CD4-positive, alpha-beta memory T cell (primary cell): ENCODE measurements around the gene SLC6A6. TPM values are rescaled to one million over a fixed set of nuclear protein-coding genes. Genes with fewer than 3 reads are reported as not detected.

Experiments
- CTCF ChIA-PET: fragments of 350-600 bp; sonication (Branson Sonifier 250); formaldehyde crosslinking; loops from one replicate; lab custom pipeline; 2021; ENCODE audit warnings: inconsistent platforms; ENCODE audit not compliant: partially characterized antibody; lab: Charles Lee
- POLR2A ChIA-PET: fragments of 350-600 bp; sonication (Branson Sonifier 250); formaldehyde crosslinking; loops from one replicate; lab custom pipeline; 2021; ENCODE audit not compliant: partially characterized antibody; lab: Charles Lee
- DNase-seq, 5 donors: peaks; one replicate each; pipeline versions ENCODE4 v3.0.0 to v3.0.0-alpha.2; 2020 to 2022; ENCODE audit warnings: mixed read lengths in 1 of 5
- H3K27ac ChIP-seq: one replicate; pipeline ENCODE4 v1.7.0; 2013; ENCODE audit warnings: low read depth, low read length
- H3K27me3 ChIP-seq: 2 replicates; pipeline ENCODE4 v1.7.0; 2013; ENCODE audit warnings: mild to moderate bottlenecking, low read length, moderate library complexity; ENCODE audit not compliant: insufficient read depth
- H3K36me3 ChIP-seq: 2 replicates; pipeline ENCODE4 v1.7.0; 2013; ENCODE audit warnings: mild to moderate bottlenecking, low read length, moderate library complexity; ENCODE audit not compliant: insufficient read depth
- H3K4me1 ChIP-seq: 2 replicates; pipeline ENCODE4 v1.7.0; 2013; ENCODE audit warnings: mild to moderate bottlenecking, low read length, moderate library complexity; ENCODE audit not compliant: insufficient read depth
- H3K4me3 ChIP-seq, 2 donors: one replicate each; pipeline ENCODE4 v1.7.0; 2013; ENCODE audit warnings: low read length in 2 of 2, mild to moderate bottlenecking in 1 of 2
- H3K9me3 ChIP-seq, 2 donors: one replicate each; pipeline ENCODE4 v1.7.0; 2013; ENCODE audit warnings: low read length in 2 of 2, control low read depth in 1 of 2; ENCODE audit not compliant: control insufficient read depth in 1 of 2
- H3K27ac Mint-ChIP-seq, 7 donors: one replicate each; pipeline ENCODE4 v1.8.0; 2020 to 2021; ENCODE audit warnings: mixed read lengths in 7 of 7, mild to moderate bottlenecking in 6 of 7, inconsistent platforms in 3 of 7, moderate library complexity in 3 of 7
- H3K27me3 Mint-ChIP-seq, 2 donors: one replicate each; pipeline ENCODE4 v1.8.0; 2020 to 2021; ENCODE audit warnings: mixed read lengths in 2 of 2
- H3K36me3 Mint-ChIP-seq, 2 donors: one replicate each; pipeline ENCODE4 v1.8.0; 2020 to 2021; ENCODE audit warnings: mixed read lengths in 2 of 2, inconsistent platforms in 1 of 2, mild to moderate bottlenecking in 1 of 2
- H3K4me1 Mint-ChIP-seq, 4 donors: one replicate each; pipeline ENCODE4 v1.8.0; 2020 to 2021; ENCODE audit warnings: mixed read lengths in 4 of 4, mild to moderate bottlenecking in 1 of 4
- H3K4me3 Mint-ChIP-seq, 8 donors: one replicate each; pipeline ENCODE4 v1.8.0; 2020 to 2021; ENCODE audit warnings: mixed read lengths in 8 of 8, mild to moderate bottlenecking in 7 of 8, moderate library complexity in 6 of 8, inconsistent platforms in 3 of 8
- H3K9me3 Mint-ChIP-seq, 8 donors: one replicate each; pipeline ENCODE4 v1.8.0; 2020 to 2021; ENCODE audit warnings: mixed read lengths in 8 of 8, mild to moderate bottlenecking in 5 of 8, inconsistent platforms in 3 of 8, moderate library complexity in 1 of 8
- intact Hi-C: fragments of 100-400 bp; cut with micrococcal nuclease; formaldehyde crosslinking; loops from one replicate; pipeline ENCODE4 v1.15.1; 2023
- polyA plus RNA-seq, 2 donors: library from polyadenylated mRNA; unstranded; fragments of 300-500 nt; fragmentation: Illumina TruSeq; gene quantifications; one replicate each; pipeline ENCODE4 v1.2.3, GENCODE V29; 2021
- total RNA-seq, 2 experiments: library from RNA; stranded (reverse); gene quantifications; one replicate each; pipeline ENCODE4 v1.2.3, GENCODE V29; 2021

The SLC6A6 gene
- total and polyA plus RNA-seq, 4 experiments from 2014 or later = 3.8 to 51.8 (median 29.7) TPM

GRCh38 chr3:14456794-14457193 lies 54.4 kb downstream of the SLC6A6 start:
- ChIA-PET POLR2A (interaction anchor here (0.8 to 2.3 kb wide), 3 partner anchors 25 to 196 kb away, joined by 3 to 8 read pairs (median 4); partner anchors contain the start of gene SLC6A6), CTCF (interaction anchor here (1.4 to 1.6 kb wide), 3 partner anchors 10 to 56 kb away, joined by 3 to 7 read pairs (median 4); no protein-coding TSS in a partner anchor)
- Mint-ChIP-seq H3K27ac (peak overlapping the region in 2 of 7 donors; percentile 31 to 35), H3K4me3 (no peak overlapping the region), H3K4me1 (peaks cover 0 to 5% (median 3%) of the 10 kb centered on the region in 4 donors), H3K36me3 (peaks cover 18 to 61% of the 10 kb centered on the region in 2 donors), H3K27me3 (no peaks in the 10 kb centered on the region), H3K9me3 (no peaks in the 10 kb centered on the region)
- intact Hi-C loops = no loop called here
- Histone ChIP-seq H3K36me3 (peaks cover 31% of the 10 kb centered on the region), H3K9me3 (no peaks in the 10 kb centered on the region), H3K4me1 (no peaks in the 10 kb centered on the region), H3K27ac (no peak overlapping the region), H3K4me3 (no peak overlapping the region), H3K27me3 (no peaks in the 10 kb centered on the region)
- DNase-seq = no peak

- Histone ChIP-seq H3K9me3 (no peaks in the 10 kb centered on the region), H3K4me1 (no peaks in the 10 kb centered on the region), H3K4me3 (no peak overlapping the region), H3K27me3 (no peaks in the 10 kb centered on the region), H3K36me3 (peaks cover 33% of the 10 kb centered on the region), H3K27ac (no peak overlapping the region)
- CTCF ChIA-PET = interaction anchor here (1.0 to 7.4 kb wide), 7 partner anchors 10 to 561 kb away, joined by 3 to 124 read pairs (median 6); partner anchors contain the start of gene SLC6A6
- H3K4me3 Mint-ChIP-seq = no peak overlapping the region
- DNase-seq = no peak
- H3K27me3 Mint-ChIP-seq = no peaks in the 10 kb centered on the region
- peak overlapping the region in 1 of 7 donors; percentile 31 for H3K27ac Mint-ChIP-seq
- peaks cover 19 to 62% of the 10 kb centered on the region in 2 donors for H3K36me3 Mint-ChIP-seq
- H3K9me3 Mint-ChIP-seq = no peaks in the 10 kb centered on the region
- POLR2A ChIA-PET = interaction anchor here (2.3 kb wide), 2 partner anchors 25 to 55 kb away, joined by 6 to 8 read pairs; partner anchors contain the start of gene SLC6A6
- H3K4me1 Mint-ChIP-seq = peaks cover 0 to 5% (median 3%) of the 10 kb centered on the region in 4 donors
- intact Hi-C loops = no loop called here
These were observed 55.1 kb downstream of the SLC6A6 start for GRCh38 chr3:14457481-14457880.

- H3K27me3 ChIP-seq = no peaks in the 10 kb centered on the region
- no peaks in the 10 kb centered on the region for H3K9me3 ChIP-seq
- ChIA-PET POLR2A (interaction anchor here (2.3 kb wide), 2 partner anchors 26 to 56 kb away, joined by 6 to 8 read pairs; partner anchors contain the start of gene SLC6A6), CTCF (interaction anchor here (1.0 to 7.4 kb wide), 8 partner anchors 9 to 562 kb away, joined by 3 to 124 read pairs (median 8); partner anchors contain the start of gene SLC6A6)
- H3K9me3 Mint-ChIP-seq = no peaks in the 10 kb centered on the region
- peaks cover 39% of the 10 kb centered on the region for H3K36me3 ChIP-seq
- no peaks in the 10 kb centered on the region for H3K4me1 ChIP-seq
- H3K27ac Mint-ChIP-seq = peak overlapping the region; percentile 12 to 78 (median 43)
- DNase-seq = no peak
- no peak overlapping the region for H3K27ac ChIP-seq
- H3K4me3 ChIP-seq = no peak overlapping the region
- peaks cover 24 to 66% of the 10 kb centered on the region in 2 donors for H3K36me3 Mint-ChIP-seq
- no peaks in the 10 kb centered on the region for H3K27me3 Mint-ChIP-seq
- intact Hi-C loops = no loop called here
- H3K4me3 Mint-ChIP-seq = no peak overlapping the region
- H3K4me1 Mint-ChIP-seq = peaks cover 0 to 5% (median 3%) of the 10 kb centered on the region in 4 donors
These were observed 55.6 kb downstream of the SLC6A6 start for GRCh38 chr3:14457999-14458398.

GRCh38 chr3:14458434-14459275 lies 56.2 kb downstream of the SLC6A6 start:
- Histone ChIP-seq H3K27me3 (no peaks in the 10 kb centered on the region), H3K36me3 (peaks cover 45% of the 10 kb centered on the region), H3K4me1 (no peaks in the 10 kb centered on the region), H3K9me3 (no peaks in the 10 kb centered on the region), H3K4me3 (no peak overlapping the region), H3K27ac (no peak overlapping the region)
- Mint-ChIP-seq H3K9me3 (no peaks in the 10 kb centered on the region), H3K4me3 (no peak overlapping the region), H3K4me1 (peaks cover 0 to 5% (median 3%) of the 10 kb centered on the region in 4 donors), H3K27me3 (no peaks in the 10 kb centered on the region), H3K27ac (peak overlapping the region in 6 of 7 donors; percentile 22 to 74 (median 62)), H3K36me3 (peaks cover 21 to 67% of the 10 kb centered on the region in 2 donors)
- intact Hi-C loops = no loop called here
- POLR2A ChIA-PET = interaction anchor here (1.3 to 2.3 kb wide), 3 partner anchors 9 to 56 kb away, joined by 4 to 8 read pairs (median 6); partner anchors contain the start of gene SLC6A6
- no peak for DNase-seq
- CTCF ChIA-PET = interaction anchor here (1.0 to 7.4 kb wide), 8 partner anchors 9 to 562 kb away, joined by 3 to 124 read pairs (median 8); partner anchors contain the start of gene SLC6A6

- Mint-ChIP-seq H3K27me3 (no peaks in the 10 kb centered on the region), H3K4me1 (peaks cover 0 to 5% (median 3%) of the 10 kb centered on the region in 4 donors), H3K4me3 (no peak overlapping the region), H3K27ac (no peak overlapping the region), H3K9me3 (no peaks in the 10 kb centered on the region), H3K36me3 (peaks cover 20 to 63% of the 10 kb centered on the region in 2 donors)
- Histone ChIP-seq H3K9me3 (no peaks in the 10 kb centered on the region), H3K27me3 (no peaks in the 10 kb centered on the region), H3K36me3 (peaks cover 49% of the 10 kb centered on the region), H3K27ac (no peak overlapping the region), H3K4me3 (no peak overlapping the region), H3K4me1 (no peaks in the 10 kb centered on the region)
- POLR2A ChIA-PET = interaction anchor here (1.3 to 2.3 kb wide), 2 partner anchors 10 to 27 kb away, joined by 4 to 6 read pairs; no protein-coding TSS in a partner anchor
- intact Hi-C loops = no loop called here
- DNase-seq = no peak
- CTCF ChIA-PET = interaction anchor here (1.6 to 7.4 kb wide), 6 partner anchors 8 to 563 kb away, joined by 3 to 124 read pairs (median 14); partner anchors contain the start of gene SLC6A6
These were observed 57.0 kb downstream of the SLC6A6 start for GRCh38 chr3:14459384-14459783.

- no peak overlapping the region for H3K4me3 ChIP-seq
- Mint-ChIP-seq H3K27ac (peak overlapping the region in 3 of 7 donors; percentile 60 to 82 (median 79)), H3K4me1 (peaks cover 0 to 5% (median 3%) of the 10 kb centered on the region in 4 donors), H3K36me3 (peaks cover 23 to 64% of the 10 kb centered on the region in 2 donors), H3K9me3 (no peaks in the 10 kb centered on the region), H3K27me3 (no peaks in the 10 kb centered on the region), H3K4me3 (no peak overlapping the region)
- DNase-seq = no peak
- POLR2A ChIA-PET = no interaction called here
- H3K9me3 ChIP-seq = no peaks in the 10 kb centered on the region
- H3K27me3 ChIP-seq = no peaks in the 10 kb centered on the region
- H3K36me3 ChIP-seq = peaks cover 49% of the 10 kb centered on the region
- CTCF ChIA-PET = interaction anchor here (1.8 to 7.4 kb wide), 6 partner anchors 8 to 201 kb away, joined by 8 to 124 read pairs (median 17); partner anchors contain the start of gene SLC6A6
- intact Hi-C loops = loop anchor here (2.0 kb wide), 1 partner anchor 27 kb away; no protein-coding TSS in a partner anchor
- H3K4me1 ChIP-seq = no peaks in the 10 kb centered on the region
- H3K27ac ChIP-seq = no peak overlapping the region
These were observed 57.4 kb downstream of the SLC6A6 start for GRCh38 chr3:14459787-14460186.
